ENCODE measurements around the gene CPTP.

GRCh38 chr1:1302951-1303509, 21.6 kb upstream of the CPTP start:
- TF ChIP-seq, protein P1, sequence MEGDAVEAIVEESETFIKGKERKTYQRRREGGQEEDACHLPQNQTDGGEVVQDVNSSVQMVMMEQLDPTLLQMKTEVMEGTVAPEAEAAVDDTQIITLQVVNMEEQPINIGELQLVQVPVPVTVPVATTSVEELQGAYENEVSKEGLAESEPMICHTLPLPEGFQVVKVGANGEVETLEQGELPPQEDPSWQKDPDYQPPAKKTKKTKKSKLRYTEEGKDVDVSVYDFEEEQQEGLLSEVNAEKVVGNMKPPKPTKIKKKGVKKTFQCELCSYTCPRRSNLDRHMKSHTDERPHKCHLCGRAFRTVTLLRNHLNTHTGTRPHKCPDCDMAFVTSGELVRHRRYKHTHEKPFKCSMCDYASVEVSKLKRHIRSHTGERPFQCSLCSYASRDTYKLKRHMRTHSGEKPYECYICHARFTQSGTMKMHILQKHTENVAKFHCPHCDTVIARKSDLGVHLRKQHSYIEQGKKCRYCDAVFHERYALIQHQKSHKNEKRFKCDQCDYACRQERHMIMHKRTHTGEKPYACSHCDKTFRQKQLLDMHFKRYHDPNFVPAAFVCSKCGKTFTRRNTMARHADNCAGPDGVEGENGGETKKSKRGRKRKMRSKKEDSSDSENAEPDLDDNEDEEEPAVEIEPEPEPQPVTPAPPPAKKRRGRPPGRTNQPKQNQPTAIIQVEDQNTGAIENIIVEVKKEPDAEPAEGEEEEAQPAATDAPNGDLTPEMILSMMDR (IDR thresholded peaks at IDR 0.05; ENCODE audit: poor library complexity, severe bottlenecking) = no peak
- no peak for TF ChIP-seq EZH2 (IDR thresholded peaks at IDR 0.05; ENCODE audit: borderline replicate concordance, insufficient read depth, low read length, poor library complexity, severe bottlenecking)
- TF ChIP-seq REST (IDR thresholded peaks at IDR 0.05; ENCODE audit: borderline replicate concordance) = no peak
- TF ChIP-seq POLR2AphosphoS5 (IDR thresholded peaks at IDR 0.05) = no peak
- no peak for TF ChIP-seq TAF1 (IDR thresholded peaks at IDR 0.05; ENCODE audit: low read depth)
- TF ChIP-seq SMC3 (conservative IDR thresholded peaks at IDR 0.05; ENCODE audit: poor library complexity) = no peak

Measured in neural cell (in vitro differentiated cells).